HS-27A (cell line): ENCODE measurements around the gene KRTAP4-5.
"Not testable (repeated sequence)": the region's sequence is repeated elsewhere in the genome, so short reads cannot be mapped to it uniquely, and the experiment has no call there.

Experiments
- DNase-seq: peaks from one replicate; pipeline ENCODE4 v3.0.0-alpha.2; 2012; ENCODE audit warnings: low read depth, missing footprints

Gene KRTAP4-5

DNA sequence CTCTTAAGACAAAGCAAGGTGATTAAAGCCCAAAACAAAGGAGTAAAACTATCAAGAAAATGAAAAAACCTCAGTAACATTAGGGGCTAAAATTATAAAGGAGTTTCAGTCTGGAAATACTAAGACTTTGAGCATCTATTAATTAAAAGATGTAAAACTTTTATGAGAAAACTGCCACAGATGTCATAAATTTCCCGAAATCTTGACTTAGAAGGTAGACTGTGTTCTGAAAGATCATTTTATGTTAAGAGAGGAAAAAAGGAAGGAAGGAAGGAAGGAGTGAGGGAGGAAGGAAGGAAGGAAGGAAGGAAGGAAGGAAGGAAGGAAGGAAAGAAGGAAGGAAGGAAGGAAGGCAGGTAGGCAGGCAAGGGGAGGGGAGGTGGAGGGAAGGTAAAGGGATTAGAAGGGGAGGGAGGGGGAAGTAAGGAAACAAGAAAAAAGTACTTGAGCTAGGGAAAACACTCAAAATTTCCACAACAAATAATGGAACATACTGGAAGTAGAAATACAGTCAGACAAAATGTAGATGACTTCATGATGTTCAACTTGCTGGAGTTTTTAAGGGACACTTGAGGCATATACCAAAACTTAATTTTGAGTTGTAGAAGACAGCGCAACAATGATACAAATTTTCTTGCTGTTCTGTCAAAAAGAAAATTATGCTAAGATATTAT lies 2.0 kb downstream of the KRTAP4-5 start:
- no peak for DNase-seq

DNA sequence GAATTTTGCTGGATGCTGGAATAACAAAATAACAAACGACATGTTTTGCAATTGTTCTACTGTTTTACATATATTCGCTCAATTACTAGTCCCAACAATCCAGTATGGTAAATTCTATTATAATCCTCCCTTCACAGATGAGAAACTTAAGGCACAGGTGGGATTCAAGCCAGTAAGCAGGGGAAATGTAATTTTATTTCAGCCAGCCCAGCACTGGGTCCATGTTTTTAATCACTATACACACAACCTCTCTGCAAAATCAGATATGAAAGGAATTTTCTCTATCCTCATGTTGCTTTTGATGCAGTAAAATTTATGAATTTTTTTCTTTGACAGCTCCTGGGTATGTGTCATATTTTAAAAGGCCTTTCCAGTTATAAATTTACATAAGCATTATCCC lies 4.4 kb downstream of the KRTAP4-5 start:
- no peak for DNase-seq

DNA sequence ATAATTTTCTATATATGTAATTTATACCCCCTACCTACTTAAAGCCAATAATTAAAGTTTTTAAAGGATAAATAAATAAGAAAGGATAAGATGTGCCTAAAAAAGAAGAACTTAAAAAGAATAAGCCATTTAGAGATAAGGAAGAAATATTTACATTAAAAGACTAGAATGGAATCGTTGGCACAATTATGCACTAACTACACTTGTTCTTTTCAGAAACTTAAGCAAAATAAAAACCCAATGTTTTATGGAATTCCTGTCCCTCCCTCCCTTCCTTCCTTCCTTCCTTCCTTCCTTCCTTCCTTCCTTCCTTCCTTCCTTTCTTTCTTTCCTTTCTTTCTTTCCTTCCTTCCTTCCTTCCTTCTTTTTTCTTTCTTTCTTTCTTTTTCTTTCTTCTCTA lies 4.8 kb downstream of the KRTAP4-5 start:
- DNase-seq: no peak

DNA sequence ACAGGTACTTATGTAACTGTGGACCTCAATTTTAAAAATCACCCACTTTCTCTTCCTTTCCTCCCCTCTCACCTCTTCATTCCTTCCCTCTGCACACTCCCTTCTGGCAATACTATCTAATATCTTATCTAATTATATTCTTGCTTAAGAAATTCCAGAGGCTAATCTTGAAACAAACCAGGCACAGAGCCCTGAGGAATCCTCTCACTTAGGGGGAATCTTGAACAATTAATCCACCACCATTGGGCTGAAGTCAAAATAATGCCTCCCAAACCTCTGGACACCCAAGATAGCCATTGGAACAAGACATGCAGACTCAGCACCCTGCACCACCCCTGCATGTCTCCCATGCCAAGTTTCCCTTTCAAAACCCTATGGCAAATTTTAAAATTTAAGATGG lies 8.3 kb downstream of the KRTAP4-5 start:
- no peak for DNase-seq

DNA sequence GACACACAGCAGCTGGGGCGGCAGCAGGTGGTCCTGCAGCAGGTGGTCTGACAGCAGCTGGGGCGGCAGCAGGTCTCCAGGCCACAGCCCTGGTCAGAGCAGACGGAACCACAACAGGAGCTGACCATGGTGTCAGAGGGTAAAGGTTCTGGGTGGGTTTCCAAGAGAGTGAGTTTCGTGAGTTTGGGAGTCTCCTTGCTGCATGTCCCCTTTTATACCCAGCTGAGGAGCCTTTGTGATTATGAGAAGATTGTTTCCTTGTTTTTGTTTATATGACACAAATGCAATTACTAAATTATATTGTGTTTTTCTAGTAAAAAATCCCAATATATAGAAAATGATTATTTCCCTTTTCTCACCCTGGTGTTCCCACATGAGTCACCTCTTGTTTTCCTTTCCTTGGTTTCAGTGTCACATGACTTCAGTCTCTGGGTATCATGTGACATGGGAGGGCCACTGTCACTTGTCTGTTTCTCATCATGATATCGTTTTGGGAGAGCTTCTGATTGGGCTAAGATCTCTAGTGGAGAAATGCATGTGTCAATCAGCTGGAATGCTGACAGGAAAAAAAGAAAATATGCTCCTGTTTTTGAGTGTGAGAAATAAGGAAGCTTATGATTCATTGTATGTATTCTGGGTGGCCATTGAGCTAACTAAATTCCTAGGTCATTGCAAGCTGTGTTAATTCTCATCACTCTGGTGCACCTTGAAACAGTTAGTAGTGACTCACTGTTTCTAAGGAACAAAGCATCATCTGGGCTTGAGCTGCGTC lies 9.1 kb downstream of the KRTAP4-5 start, which contains the start of gene KRTAP4-6:
Gene KRTAP4-6, minus strand, starts transcription at position 185 of the 772 bp plus-strand sequence. Its CDS starts 57 bp downstream, at position 128.
- peak; percentile 64 for DNase-seq

DNA sequence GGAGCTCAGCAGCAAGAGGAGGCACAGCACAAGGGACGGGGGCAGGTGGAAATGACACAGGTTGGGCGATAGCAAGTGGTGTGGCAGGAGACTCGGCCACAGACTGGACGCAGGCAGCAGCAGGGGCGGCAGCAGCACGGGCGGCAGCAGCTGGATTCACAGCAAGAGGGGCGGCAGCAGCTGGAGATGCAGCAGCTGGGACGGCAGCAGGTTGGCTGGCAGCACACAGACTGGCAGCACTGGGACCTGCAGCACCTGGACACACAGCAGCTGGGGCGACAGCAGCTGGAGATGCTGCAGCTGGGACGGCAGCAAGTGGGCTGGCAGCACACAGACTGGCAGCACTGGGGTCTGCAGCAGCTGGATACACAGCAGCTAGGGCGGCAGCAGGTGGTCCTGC lies 9.8 kb downstream of the KRTAP4-5 start:
- not testable (repeated sequence) for DNase-seq

DNA sequence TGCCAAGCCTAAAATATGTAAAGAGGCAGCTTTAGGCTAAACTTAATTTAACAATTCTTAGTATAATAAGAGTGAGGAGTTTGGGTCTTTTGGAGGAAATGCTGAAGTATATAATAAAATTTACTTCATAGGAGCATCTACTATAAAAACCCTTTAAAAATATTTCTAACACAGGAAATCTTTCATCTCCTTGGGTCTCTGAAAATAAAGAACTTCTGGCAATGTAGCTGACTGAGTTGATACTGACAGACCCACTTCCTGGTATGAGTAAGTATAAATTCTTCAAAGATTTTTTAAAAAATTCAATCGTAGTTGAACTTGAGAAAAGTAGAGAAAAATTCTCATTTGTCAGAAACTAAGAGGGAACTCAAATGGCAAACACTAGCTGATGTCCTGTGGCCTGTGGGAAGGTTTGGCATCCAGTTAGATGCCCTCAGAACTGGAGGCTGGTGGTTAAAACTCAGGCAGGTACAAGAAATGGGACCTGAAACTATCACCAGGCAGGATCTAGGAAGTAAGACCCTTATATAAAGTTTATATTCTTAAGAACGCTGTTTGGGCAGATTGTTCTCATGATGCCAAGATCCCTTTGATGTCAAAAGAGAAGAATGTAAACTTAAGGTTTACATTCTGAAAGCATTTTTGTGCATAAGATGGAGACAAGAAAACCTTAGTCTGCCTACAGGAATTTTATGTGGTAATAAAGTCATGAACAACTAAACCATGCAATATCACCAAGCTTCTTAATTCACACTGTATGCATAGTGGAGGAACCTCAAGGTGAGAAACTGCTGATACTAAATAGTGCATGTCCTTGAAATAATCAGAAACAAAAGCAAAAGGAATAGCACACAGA lies 15.5 kb downstream of the KRTAP4-5 start:
- no peak for DNase-seq

DNA sequence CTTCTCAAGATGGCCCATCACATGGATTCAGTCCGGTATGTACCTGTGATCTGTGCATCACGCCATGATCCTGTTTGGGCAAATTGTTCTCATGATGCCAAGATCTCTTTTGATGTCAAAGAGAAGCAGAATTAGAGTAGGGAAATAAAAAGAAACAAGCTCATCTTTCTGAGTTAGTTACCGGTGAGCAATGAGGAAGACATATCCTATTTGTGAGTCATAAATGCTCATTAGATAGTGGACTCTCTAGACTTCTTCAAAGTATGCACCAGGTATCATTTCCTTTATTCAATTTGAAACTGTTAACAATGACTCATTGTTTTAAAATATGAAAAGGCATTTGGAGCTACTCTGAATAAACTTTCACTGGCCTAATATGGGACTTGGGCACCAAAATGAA lies 17.6 kb downstream of the KRTAP4-5 start:
- no peak for DNase-seq

DNA sequence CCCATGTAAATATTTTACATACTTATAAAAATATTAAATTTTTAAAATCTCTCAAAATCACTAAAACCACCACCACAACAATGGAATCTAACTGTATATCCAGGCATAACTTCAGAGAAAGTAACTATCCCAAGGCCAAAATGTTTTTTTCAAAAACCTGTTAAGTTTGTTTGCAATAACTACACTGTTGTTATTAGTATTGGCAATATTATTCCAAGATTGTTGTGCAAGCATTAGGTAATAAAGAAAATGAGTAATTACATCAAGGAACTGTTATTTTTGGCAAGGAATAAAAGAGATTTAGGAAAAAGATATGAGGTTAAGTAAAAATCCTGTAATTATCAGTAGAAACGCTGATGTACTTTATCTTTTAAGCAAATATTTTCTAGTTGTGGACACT lies 22.3 kb downstream of the KRTAP4-5 start:
- DNase-seq: no peak

DNA sequence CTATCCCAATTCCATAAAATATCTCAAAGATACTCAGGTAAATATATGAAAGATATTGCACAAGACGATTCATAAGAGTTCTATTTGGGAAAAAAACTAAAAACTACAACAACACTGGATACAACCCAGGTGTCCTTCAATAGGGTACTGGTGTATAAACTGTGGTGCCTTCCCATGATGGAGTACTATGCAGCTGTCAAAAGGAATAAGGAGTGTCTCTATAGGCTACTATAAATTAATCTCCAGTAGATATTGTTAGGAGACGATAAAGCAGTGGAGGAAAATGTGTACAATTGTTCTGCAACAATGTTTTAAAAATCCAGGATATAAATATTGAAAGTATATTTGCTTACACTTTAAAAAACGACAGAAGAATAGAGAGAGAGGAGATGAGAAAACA lies 23.2 kb downstream of the KRTAP4-5 start:
- DNase-seq: no peak

DNA sequence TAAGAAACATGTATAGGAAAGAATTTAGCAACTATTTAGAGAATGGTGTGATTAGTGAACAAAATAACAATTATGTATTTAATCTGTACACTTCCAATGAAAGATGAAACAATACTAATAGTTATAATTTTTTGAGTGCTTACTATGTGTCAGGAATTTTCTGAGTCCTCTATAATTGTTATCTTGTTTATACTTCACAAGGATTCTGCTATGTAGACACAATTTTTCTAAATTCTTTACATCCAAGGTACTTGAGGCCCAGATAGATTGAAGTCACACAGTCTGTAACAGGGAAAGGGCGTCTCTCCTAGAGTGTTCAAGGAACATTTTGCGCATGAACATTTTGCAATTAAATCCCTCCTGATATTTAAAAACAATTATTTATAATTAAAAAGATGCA lies 24.6 kb downstream of the KRTAP4-5 start:
- DNase-seq: no peak

DNA sequence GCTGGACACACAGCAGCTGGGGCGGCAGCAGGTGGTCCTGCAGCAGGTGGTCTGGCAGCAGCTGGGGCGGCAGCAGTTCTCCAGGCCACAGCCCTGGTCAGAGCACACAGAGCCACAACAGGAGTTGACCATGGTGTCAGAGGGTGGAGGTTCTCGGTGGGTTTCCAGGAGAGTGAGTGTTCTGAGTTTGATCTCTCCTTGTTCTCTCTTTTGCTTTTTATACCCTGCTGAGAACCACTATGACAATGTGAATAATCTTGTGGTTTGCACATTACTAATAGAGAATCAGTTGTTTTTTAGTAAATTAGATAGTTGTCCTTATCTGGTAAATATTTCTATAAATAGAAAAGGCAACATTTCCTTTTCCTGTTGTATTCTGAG lies 25.6 kb downstream of the KRTAP4-5 start, which contains the start of gene KRTAP4-12:
Gene KRTAP4-12, minus strand, starts transcription at position 192 of the 381 bp plus-strand sequence. Its CDS starts 60 bp downstream, at position 132.
- DNase-seq: not testable (repeated sequence)

DNA sequence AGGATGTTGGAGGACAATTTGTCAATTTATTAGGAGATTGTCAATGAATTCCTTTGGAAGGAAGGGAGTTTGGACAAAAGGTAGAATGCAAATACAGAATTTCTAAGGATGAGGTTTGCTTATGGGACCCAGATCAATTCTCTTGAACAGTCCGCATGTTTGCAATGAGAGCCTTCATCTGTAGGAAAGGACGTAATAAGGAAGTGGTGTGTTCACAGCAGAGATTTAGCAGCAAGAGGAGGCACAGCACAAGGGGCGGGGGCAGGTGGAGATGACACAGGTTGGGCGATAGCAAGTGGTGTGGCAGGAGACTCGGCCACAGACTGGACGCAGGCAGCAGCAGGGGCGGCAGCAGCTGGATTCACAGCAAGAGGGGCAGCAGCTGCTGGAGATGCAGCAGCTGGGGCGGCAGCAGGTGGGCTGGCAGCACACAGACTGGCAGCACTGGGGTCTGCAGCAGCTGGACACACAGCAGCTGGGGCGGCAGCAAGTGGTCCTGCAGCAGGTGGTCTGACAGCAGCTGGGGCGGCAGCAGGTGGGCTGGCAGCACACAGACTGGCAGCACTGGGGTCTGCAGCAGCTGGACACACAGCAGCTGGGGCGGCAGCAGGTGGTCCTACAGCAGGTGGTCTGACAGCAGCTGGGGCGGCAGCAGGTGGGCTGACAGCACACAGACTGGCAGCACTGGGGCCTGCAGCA lies 26.2 kb downstream of the KRTAP4-5 start:
- DNase-seq: not testable (repeated sequence)

DNA sequence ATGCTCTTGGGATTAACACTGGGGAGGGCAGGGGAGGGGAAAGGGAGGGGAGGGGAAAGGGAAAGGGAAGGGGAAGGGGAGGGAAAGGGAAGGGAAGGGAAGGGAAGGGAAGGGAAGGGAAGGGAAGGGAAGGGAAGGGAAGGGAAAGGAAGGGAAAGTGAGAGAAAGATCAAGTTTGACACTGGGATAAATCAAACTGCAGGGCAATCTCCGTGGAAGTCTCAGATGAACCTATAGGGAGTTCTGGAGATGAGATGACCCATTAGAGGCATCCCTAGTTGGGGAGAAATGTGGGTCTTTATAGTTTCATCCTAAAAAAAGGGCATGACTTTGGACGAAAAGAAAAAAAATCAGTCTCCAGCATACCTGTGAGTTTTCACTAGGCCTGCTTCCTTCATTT lies 27.9 kb downstream of the KRTAP4-5 start:
- DNase-seq: no peak

DNA sequence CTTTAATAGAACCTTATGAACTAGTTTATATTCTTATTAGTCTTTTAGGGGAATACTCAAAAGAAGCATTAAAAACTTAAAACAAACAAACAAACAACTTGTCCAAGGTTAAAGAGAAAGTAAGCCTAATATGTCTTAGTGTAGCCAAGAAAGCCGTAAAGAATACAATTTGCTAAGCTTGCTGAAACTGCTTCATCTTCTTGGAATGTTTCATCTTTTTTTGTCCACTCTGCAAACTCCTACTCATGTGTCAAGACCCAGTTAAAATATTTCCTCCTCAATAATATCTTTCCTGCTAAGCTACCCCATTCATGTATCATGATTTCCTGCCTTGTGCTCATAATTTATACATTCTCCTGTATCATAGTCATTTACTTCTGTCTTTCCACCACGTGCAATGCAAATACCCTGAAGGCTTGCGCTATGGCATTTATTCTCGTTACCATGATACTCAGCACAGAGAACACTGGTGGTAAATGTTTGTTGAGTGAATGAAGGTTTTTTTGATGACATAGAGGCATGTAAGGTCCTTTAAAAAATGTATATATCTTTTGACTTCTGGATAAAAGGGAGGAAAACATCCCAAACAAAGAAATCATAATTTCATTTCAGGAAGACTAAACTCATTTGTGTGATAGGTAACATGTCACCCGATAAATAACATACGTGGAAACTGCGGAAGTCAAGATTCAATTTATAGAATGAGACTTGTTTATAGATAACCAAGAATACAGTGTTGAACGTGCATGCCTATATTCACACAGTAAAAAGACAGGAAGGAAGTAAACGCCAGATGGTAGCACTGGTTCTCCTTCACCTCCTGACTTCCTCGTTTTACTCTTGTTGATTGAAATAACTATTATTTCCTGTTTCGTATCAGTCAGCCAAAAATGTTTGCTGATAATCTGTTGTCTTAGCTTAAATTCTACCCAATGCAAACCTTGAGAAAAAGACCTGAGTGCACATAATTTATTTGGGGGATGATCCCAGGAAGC lies 29.6 kb downstream of the KRTAP4-5 start:
- DNase-seq: not testable (repeated sequence)

DNA sequence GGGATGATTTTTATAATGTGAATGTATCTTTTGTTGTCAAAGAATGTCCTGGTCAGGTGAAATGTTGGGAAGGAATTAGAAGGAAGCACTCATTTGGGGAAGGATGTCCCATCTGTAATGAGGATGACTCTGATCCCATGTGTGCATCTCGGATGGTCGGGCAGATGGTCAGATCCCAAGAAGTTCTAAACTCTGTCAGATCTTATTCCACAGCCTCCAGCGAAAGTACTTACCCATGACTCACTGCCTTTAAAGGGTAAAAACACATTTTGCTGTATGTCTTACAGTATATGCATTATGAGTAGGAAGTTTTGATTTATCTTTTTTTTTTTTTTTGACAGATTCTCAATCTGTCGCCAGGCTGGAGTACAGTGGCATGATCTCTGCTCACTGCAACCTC lies 30.9 kb downstream of the KRTAP4-5 start:
- DNase-seq: no peak

DNA sequence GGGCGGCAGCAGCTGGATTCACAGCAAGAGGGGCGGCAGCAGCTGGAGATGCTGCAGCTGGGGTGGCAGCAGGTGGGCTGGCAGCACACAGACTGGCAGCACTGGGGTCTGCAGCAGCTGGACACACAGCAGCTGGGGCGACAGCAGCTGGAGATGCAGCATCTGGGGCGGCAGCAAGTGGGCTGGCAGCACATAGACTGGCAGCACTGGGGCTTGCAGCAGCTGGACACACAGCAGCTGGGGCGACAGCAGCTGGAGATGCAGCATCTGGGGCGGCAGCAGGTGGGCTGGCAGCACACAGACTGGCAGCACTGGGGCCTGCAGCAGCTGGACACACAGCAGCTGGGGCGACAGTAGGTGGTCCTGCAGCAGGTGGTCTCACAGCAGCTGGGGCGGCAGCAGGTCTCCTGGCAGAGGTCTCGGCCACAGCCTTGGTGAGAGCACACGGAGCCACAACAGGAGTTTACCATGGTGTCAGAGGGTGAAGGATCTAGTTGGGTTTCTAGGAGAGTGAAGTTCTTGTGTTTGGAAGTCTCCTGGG lies 31.7 kb downstream of the KRTAP4-5 start, which contains the start of gene KRTAP4-11:
Gene KRTAP4-11, minus strand, starts transcription at position 528 of the 541 bp plus-strand sequence. Its CDS starts 58 bp downstream, at position 470.
- not testable (repeated sequence) for DNase-seq

DNA sequence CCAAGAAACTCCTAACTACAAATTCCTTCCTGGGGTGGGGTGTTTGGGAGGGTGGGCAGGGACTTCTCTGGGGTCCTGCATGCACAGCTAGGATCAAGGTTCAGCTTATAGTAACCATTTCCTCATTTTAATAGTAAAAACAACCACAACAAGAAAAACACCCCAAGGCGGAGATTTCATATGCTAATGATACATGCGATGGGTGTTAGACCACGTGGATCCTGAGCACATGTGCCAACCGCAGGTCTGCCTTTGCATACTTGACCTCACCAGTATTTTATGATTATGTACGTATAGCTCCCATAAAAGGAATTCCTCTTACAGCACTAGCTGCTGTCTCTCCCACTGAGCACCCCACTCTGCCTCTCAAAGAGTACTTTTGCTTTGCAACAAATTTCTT lies 33.3 kb downstream of the KRTAP4-5 start:
- no peak for DNase-seq

DNA sequence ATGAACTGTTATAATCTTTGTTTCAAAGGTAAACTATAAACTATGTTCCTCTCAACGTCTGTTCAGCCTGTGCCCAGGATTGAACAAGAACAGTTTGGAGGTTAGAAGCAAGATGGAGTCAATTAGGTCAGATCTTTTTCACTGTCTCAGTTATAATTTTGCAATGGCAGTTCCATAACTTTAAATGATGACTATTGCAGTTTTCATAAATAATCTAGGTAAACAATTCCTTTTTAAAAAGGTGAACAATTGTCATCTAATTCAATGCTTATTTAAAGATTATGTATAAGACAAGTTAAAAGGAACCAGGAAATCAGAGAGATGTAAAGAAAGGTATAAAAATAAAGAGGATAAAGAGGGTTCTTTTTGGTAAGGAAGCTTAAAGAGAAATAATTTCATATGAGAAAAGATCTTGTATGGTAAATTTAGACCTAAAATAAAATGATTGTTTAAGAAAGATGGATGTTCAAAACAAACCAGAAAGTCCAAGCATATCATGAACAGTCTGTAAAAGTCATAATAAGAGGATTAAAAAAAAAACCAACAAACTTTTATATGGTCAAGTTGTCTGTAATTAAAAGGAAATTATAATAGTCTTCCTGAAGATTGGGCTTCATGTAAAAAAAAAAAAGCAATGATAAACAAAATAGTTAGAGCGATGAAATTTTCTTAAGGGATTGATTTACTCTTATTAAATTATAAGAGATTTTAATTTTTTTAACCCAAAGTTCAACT lies 38.3 kb downstream of the KRTAP4-5 start:
- no peak for DNase-seq
